ENCODE results near the gene NINL.

GRCh38 chr20:25479638-25480037, 105.7 kb downstream of the NINL start:
- no peak for TF ChIP-seq POLR2A (IDR thresholded peaks at IDR 0.05)
- TF ChIP-seq, protein P1, sequence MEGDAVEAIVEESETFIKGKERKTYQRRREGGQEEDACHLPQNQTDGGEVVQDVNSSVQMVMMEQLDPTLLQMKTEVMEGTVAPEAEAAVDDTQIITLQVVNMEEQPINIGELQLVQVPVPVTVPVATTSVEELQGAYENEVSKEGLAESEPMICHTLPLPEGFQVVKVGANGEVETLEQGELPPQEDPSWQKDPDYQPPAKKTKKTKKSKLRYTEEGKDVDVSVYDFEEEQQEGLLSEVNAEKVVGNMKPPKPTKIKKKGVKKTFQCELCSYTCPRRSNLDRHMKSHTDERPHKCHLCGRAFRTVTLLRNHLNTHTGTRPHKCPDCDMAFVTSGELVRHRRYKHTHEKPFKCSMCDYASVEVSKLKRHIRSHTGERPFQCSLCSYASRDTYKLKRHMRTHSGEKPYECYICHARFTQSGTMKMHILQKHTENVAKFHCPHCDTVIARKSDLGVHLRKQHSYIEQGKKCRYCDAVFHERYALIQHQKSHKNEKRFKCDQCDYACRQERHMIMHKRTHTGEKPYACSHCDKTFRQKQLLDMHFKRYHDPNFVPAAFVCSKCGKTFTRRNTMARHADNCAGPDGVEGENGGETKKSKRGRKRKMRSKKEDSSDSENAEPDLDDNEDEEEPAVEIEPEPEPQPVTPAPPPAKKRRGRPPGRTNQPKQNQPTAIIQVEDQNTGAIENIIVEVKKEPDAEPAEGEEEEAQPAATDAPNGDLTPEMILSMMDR (IDR thresholded peaks at IDR 0.05) = no peak
